Testis (tissue), 5 donors: ENCODE data around the gene CUL4A. TPM values are rescaled to one million over a fixed set of nuclear protein-coding genes. Genes with fewer than 3 reads are reported as not detected.
"Not testable (repeated sequence)": the region's sequence is repeated elsewhere in the genome, so short reads cannot be mapped to it uniquely, and the experiment has no call there.

Source experiments
- DNase-seq: peaks from one replicate; pipeline ENCODE4 v3.0.0-alpha.2; 2019
- H3K27ac ChIP-seq, 2 donors: fragments of 200-600 bp; sonication (generic); one replicate each; pipeline ENCODE4 v1.5.1; 2019
- H3K27me3 ChIP-seq: fragments of 200-600 bp; sonication (generic); one replicate; pipeline ENCODE4 v1.5.1; 2019
- H3K36me3 ChIP-seq: fragments of 200-600 bp; sonication (generic); one replicate; pipeline ENCODE4 v1.5.1; 2017; ENCODE audit warnings: low read depth; ENCODE audit errors: missing control alignments
- H3K4me1 ChIP-seq: fragments of 200-600 bp; sonication (generic); one replicate; pipeline ENCODE4 v1.5.1; 2019
- H3K4me3 ChIP-seq, 2 donors: fragments of 200-600 bp; sonication (generic); one replicate each; pipeline ENCODE4 v1.5.1; 2017 to 2019
- H3K9me3 ChIP-seq: fragments of 200-600 bp; sonication (generic); one replicate; pipeline ENCODE4 v1.5.1; 2017
- CTCF ChIP-seq, 3 experiments: fragments of 450-650 bp in 2 of 3; fragments of 200-600 bp in 1 of 3; sonication (generic) in 1 of 3; IDR thresholded peaks; one replicate each; pipeline ENCODE4 v1.5.1; 2016 to 2019; ENCODE audit warnings: antibody characterized with exemption in 3 of 3, mild to moderate bottlenecking in 2 of 3, moderate library complexity in 1 of 3
- POLR2A ChIP-seq: fragments of 450-650 bp; IDR thresholded peaks from one replicate; pipeline ENCODE4 v1.6.1; 2017; ENCODE audit warnings: antibody characterized with exemption, mild to moderate bottlenecking, moderate library complexity
- WGBS, 2 donors: methylation state at CpG; one replicate each; pipeline ENCODE4 v1.1.5; 2018; 5-methylcytosine and 5-hydroxymethylcytosine counted together
- intact Hi-C: fragments of 100-400 bp; cut with DNase I; formaldehyde crosslinking; loops from one replicate; pipeline ENCODE4 v1.15.1; 2023; ENCODE audit warnings: low total_unique reads
- long read RNA-seq, 2 donors: transcript quantifications; one replicate each; lab custom pipeline, GENCODE V29; 2026
- polyA plus RNA-seq: library from polyadenylated mRNA; stranded (reverse); fragments of 350-450 nt; fragmentation: Illumina TruSeq; extraction: RNeasy Lipid Tissue Mini Kit (QIAGEN cat#74804); gene quantifications from one replicate; pipeline ENCODE4 v1.2.3, GENCODE V29; 2014; ENCODE audit warnings: low read depth, low replicate concordance; ENCODE audit not compliant: insufficient read depth
- total RNA-seq, 2 donors: library from RNA; depleted of rRNA; stranded (reverse); fragments of >200 nt; gene quantifications; one replicate each; pipeline ENCODE4 v1.2.3, GENCODE V29; 2016

Gene CUL4A
- total RNA-seq: 100 to 1,000 TPM; 152 to 168 TPM
- 103 TPM for polyA plus RNA-seq
- long read RNA-seq, donor 1, transcript CUL4A-202 (20 exons, 2,364 nt): major isoform, 13 of 40 reads
- long read RNA-seq, donor 1, partial matches to known transcripts: 27 of 40 reads
- long read RNA-seq, donor 1, other reads (novel, unspliced or antisense): 0 of 40 reads
- long read RNA-seq, donor 2, full-length matches to known transcripts: 16 of 21 reads
- long read RNA-seq, donor 2, partial matches to known transcripts: 5 of 21 reads
- long read RNA-seq, donor 2, other reads (novel, unspliced or antisense): 0 of 21 reads

- intact Hi-C loops: no loop called here
- 4 to 10% methylated on average over 5 to 8 of the region's 66 CpGs for WGBS, 2 donors
- H3K4me1 ChIP-seq: no peaks in the 10 kb centered on the region
Observed at GRCh38 chr13:113209336-113209758, at the start of gene CUL4A. Gene CUL4A (plus strand): TSS chr13:113209613. CDS start chr13:113209628, 15 bp downstream.

GRCh38 chr13:113159701-113160100, 49.7 kb upstream of the CUL4A start:
- no peak for DNase-seq
- Histone ChIP-seq H3K4me3 (no peak overlapping the region), H3K36me3 (no peaks in the 10 kb centered on the region), H3K4me1 (no peaks in the 10 kb centered on the region), H3K27ac (no peak overlapping the region), H3K27me3 (no peaks in the 10 kb centered on the region), H3K9me3 (no peaks in the 10 kb centered on the region)
- no peak for TF ChIP-seq CTCF (IDR thresholded peaks at IDR 0.05)
- TF ChIP-seq POLR2A: no peak
- WGBS, 2 donors: 85 to 89% methylated on average over 20 of the region's 20 CpGs
- intact Hi-C loops: no loop called here

More at GRCh38 chr13:113209336-113209758, at the start of gene CUL4A:
- no peaks in the 10 kb centered on the region for H3K27me3 ChIP-seq
- no peaks in the 10 kb centered on the region for H3K36me3 ChIP-seq
- peak; percentile 84 for DNase-seq
- H3K27ac ChIP-seq: peak within 1 kb of the TSS; percentile 88 to 96
- H3K4me3 ChIP-seq: peak within 1 kb of the TSS; percentile 86 to 89
- TF ChIP-seq CTCF (IDR thresholded peaks at IDR 0.05) (no peak), POLR2A (no peak)
- no peaks in the 10 kb centered on the region for H3K9me3 ChIP-seq

- Histone ChIP-seq H3K36me3 (no peaks in the 10 kb centered on the region), H3K27me3 (no peaks in the 10 kb centered on the region), H3K27ac (no peak overlapping the region), H3K4me1 (no peaks in the 10 kb centered on the region), H3K4me3 (no peak overlapping the region), H3K9me3 (no peaks in the 10 kb centered on the region)
- intact Hi-C loops: no loop called here
- WGBS, 2 donors: 66 to 70% methylated on average over 8 to 12 of the region's 12 CpGs
- no peak for DNase-seq
- TF ChIP-seq POLR2A (no peak), CTCF (IDR thresholded peaks at IDR 0.05) (no peak)
Observed at GRCh38 chr13:113160983-113161382, 48.4 kb upstream of the CUL4A start.

GRCh38 chr13:113161433-113161832, 48.0 kb upstream of the CUL4A start:
- DNase-seq: no peak
- no peak overlapping the region for H3K4me3 ChIP-seq
- no peaks in the 10 kb centered on the region for H3K36me3 ChIP-seq
- TF ChIP-seq CTCF (IDR thresholded peaks at IDR 0.05) (no peak), POLR2A (no peak)
- no peaks in the 10 kb centered on the region for H3K9me3 ChIP-seq
- H3K4me1 ChIP-seq: no peaks in the 10 kb centered on the region
- no peaks in the 10 kb centered on the region for H3K27me3 ChIP-seq
- intact Hi-C loops: no loop called here
- WGBS, 2 donors: 50% methylated on average over 15 to 16 of the region's 16 CpGs
- no peak overlapping the region for H3K27ac ChIP-seq

GRCh38 chr13:113161975-113162374, 47.4 kb upstream of the CUL4A start:
- H3K27me3 ChIP-seq, H3K4me3 ChIP-seq, H3K27ac ChIP-seq, H3K4me1 ChIP-seq, H3K36me3 ChIP-seq, DNase-seq, H3K9me3 ChIP-seq, intact Hi-C loops: not testable (repeated sequence)
- 40% methylated on average over 1 of the region's 13 CpGs; no CpG with 5 or more reads in 1 of the 2 donors for WGBS, 2 donors
